MM.1S (cell line): ENCODE data around the gene SPC25.

Experiments
- EZH2 ChIP-seq: fragments of 300-600 bp; sonication (generic); optimal IDR thresholded peaks from 2 replicates; pipeline ENCODE3; 2017; ENCODE audit warnings: low read depth, mild to moderate bottlenecking, antibody characterized with exemption, low read length, mixed read lengths
- TF ChIP-seq, protein P1 (sequence below): fragments of 300-600 bp; sonication (generic); IDR thresholded peaks from 2 replicates; pipeline ENCODE4 v1.5.1; 2016; ENCODE audit warnings: antibody characterized with exemption, low read length, mixed read lengths

DNA sequence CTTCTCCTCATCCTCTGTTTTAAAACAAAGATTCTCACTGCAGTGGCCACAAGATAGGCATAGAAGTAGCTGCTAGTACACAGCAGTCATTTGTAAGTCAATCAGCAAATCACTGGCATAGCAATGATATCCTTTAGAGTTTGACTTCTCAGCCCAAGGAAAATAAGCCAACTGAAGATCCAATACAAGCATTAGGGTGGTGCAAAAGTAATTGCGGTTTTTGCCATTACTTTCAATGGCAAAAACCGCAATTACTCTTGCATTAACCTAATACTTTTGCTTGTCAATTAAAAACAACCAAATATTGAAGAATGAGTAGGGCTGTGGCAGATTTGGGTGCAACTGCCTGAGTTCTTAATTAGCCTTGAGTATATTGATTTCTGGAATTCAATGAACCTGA is 13.7 kb upstream of the SPC25 start:
- TF ChIP-seq, protein P1, sequence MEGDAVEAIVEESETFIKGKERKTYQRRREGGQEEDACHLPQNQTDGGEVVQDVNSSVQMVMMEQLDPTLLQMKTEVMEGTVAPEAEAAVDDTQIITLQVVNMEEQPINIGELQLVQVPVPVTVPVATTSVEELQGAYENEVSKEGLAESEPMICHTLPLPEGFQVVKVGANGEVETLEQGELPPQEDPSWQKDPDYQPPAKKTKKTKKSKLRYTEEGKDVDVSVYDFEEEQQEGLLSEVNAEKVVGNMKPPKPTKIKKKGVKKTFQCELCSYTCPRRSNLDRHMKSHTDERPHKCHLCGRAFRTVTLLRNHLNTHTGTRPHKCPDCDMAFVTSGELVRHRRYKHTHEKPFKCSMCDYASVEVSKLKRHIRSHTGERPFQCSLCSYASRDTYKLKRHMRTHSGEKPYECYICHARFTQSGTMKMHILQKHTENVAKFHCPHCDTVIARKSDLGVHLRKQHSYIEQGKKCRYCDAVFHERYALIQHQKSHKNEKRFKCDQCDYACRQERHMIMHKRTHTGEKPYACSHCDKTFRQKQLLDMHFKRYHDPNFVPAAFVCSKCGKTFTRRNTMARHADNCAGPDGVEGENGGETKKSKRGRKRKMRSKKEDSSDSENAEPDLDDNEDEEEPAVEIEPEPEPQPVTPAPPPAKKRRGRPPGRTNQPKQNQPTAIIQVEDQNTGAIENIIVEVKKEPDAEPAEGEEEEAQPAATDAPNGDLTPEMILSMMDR, result no peak
- TF ChIP-seq EZH2, result no peak
